Measurements from ENCODE around the gene TP53AIP1.
"Not testable (repeated sequence)": the region's sequence is repeated elsewhere in the genome, so short reads cannot be mapped to it uniquely, and the experiment has no call there.

The TP53AIP1 gene

GRCh38 chr11:128924510-128925249, 18.0 kb downstream of the TP53AIP1 start:
- FAIRE-seq = no peak

GRCh38 chr11:128924104-128924503, 18.6 kb downstream of the TP53AIP1 start:
- FAIRE-seq = no peak

GRCh38 chr11:128921793-128922192, 20.9 kb downstream of the TP53AIP1 start:
- FAIRE-seq = no peak

DNA sequence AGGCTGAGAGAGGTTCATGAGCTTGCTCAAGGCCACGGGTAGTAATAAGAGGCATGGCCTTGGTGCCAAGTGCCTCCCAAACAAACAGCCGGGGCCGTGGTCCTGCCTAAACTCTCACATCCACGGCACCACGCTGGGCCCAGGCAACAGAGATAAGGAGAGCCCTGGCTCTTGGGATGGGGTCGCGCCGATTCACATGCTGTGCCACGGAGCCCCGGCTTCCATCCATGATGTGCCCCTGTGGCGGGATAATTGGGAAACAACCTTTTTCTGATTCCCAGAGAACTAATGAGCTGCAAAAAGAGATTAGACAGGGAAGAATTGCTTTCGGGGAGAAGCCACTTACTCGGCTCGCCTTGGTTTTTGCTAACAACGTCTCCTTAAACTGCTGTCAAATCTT, 22.0 kb downstream of the TP53AIP1 start:
- no peak for FAIRE-seq

DNA sequence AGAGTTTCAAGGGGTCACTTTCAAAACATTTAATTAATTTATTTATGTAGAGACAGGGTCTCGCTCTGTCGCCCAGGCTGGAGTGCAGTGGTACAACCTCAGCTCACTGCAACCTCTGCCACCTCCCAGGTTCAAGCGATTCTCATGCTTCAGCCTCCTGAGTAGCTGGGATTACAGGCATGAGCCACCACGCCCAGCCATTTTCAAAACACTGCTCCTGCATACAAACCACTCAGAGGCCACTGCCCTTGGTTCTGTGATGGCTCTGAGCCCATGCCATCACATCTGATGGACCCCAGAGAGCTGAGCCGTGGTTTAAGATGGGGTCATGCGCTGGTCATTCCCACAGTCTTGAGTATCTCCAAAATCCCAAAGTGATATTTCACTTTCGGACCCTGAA, 23.0 kb downstream of the TP53AIP1 start:
- FAIRE-seq = not testable (repeated sequence)

DNA sequence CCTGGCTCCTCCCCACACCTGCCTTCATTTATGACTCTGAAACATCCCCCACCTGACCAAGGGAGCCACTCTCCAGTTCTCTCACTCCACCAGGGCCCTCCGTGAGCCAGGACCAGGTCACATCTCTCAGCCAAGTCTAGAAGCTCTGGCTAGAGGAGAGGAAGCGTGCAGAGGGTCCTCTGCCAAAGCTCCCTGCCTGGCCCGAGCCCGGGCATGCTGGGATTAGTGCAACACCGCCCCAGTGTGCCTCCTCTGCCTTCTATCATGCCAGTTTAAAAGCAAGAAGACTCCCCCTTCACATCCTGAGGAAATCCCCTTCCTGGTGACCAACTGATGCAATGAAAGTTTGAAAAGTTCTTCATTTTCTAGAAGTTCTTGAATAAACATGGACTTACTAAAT, 23.5 kb downstream of the TP53AIP1 start:
- no peak for FAIRE-seq

DNA sequence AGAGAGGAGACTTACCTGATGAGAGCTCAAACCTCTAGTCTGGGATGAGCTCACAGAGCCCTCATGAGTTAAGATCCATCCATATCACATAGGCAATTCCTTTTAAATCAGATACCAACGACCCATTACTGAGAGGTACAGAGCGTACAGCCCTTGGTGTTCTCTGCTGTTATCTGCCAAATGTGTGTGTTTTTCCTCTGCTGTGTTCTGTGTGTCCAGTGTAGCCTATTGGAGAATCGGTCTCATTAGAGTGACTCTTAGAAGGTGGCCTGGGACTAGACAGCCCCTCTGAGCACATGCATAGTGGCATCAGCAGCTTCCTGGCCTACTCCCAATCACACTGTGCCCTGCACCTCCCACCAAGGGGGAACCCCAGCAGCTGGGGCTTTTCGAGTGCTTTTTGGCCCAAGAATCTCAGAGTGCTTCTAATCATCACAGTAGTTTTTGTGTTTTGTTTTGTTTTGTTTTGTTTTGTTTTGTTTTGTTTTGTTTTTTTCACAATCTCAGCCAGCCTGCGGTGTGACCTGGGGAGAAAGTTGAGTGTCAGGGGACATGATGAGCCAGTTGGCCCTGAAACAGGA, 25.4 kb downstream of the TP53AIP1 start:
- no peak for FAIRE-seq

GRCh38 chr11:128916681-128917080, 26.0 kb downstream of the TP53AIP1 start:
- FAIRE-seq = no peak

GRCh38 chr11:128916037-128916572, 26.6 kb downstream of the TP53AIP1 start:
- no peak for FAIRE-seq

GRCh38 chr11:128915149-128915521, 27.5 kb downstream of the TP53AIP1 start:
- no peak for FAIRE-seq

DNA sequence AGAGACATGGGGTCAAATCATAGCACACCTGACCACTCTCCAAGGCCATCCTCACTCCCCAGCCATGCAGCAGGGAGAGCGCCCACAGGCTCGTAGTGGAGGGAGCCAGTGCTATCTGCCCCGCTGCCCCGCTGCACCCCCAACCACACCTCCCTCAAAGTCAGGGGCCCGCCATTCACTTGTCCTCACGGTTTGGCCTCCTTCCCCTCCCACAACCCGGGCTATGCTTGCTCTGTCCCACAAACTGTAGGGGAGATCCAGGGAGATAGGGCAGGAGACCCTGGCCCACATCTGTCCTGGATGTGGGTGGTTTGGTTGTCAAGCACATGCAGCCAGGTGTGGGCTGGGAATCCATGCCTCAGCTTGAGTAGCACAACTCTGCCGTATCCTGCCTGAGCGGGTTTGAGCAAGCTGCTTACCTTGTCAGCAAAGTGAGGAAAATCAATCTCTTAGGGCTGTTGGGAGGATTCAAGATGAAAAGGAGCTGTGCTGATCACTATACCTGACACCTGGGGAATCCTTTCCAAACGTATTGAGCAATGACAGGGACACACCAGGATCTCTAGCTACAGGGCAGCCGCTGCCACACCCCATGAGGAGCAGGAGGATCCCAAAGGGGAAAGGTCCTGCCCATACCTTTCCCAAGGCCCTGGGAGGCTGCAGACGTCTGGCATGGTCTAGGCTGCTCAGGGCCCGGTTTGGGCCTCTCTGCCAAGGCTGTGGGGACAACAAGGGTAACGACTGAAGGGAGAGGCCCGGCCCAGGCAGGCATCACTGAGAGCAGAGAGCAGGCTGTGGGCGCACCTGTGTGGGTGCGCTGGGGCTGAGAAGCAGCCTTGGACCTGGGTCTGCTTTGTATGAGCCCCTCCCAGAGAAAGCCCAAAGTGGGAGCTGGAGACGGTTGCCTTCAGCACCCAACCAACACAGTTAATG, 28.2 kb downstream of the TP53AIP1 start:
- no peak for FAIRE-seq

- FAIRE-seq = no peak
Measured at GRCh38 chr11:128913806-128914205, 28.9 kb downstream of the TP53AIP1 start.

GRCh38 chr11:128911701-128912100, 31.0 kb downstream of the TP53AIP1 start:
- no peak for FAIRE-seq

- no peak for FAIRE-seq
Measured at GRCh38 chr11:128911239-128911638, 31.4 kb downstream of the TP53AIP1 start.

GRCh38 chr11:128910576-128910975, 32.1 kb downstream of the TP53AIP1 start:
- FAIRE-seq = no peak

GRCh38 chr11:128909438-128910125, 33.1 kb downstream of the TP53AIP1 start:
- FAIRE-seq = no peak

GRCh38 chr11:128908391-128909246, 34.1 kb downstream of the TP53AIP1 start:
- no peak for FAIRE-seq

DNA sequence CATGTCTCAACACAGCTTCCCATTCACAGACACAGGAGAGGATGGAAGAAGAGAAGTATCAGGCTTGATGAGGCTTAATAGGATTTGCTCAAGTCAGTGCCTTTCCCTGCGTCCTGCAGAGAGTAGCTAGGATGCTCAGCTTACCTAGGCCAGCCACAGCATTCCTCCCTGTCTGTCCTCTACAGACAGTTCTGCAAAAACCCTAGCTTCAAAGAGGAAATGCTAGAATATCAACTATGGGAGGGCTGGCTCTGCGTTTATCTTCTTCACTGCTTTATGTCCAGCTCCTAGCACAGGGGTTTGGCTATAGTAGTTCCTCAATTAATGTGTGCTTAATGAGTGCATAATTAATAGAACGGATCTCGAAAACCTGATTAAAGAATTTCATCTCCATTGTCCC, 35.1 kb downstream of the TP53AIP1 start:
- no peak for FAIRE-seq

GRCh38 chr11:128906185-128907050, 36.3 kb downstream of the TP53AIP1 start:
- no peak for FAIRE-seq

DNA sequence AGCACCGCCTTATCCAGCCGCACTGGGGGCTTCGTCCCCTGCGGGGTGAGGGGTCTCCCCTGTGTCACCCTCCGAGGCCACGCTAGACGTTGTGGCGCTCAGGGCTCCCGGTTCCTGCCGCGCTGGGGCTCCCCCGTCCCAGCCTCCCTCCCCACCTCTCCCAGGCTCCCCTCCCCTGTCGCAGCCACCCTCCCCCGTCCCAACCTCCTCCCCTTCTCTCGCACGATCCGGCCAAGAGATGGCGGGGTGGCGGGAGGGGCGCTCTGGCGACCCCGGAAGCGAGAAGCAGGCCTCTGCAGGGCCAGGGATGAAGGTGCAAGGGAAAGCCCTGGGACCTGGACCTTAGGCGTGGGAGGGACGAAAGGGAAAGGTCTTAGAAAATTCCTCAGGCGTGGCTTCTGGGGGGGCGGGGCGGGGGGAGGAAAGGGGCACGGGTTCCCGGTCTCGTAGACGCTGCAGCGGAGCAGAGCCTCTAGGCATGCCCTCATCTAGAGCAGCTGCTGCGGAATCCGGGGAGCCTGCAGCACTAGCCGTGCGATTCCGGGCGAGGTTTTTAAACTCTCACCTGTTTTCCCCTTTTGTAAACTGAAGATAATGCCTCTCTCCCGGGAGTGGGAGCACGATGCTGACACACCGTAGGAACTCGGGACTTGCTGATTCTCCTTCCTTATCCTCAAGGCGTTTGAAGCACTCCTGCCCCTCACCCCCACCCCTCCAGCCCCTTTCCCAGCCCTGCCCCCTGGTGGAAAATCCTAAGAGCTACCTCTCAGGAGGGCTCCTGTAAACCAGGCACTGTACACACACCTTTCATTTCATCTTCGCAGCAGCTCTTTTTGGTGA, 37.1 kb downstream of the TP53AIP1 start:
- FAIRE-seq = no peak

Measured in TTC549 (cell line).